Activated CD4-positive, alpha-beta T cell treated with anti-CD3 and anti-CD28 coated beads for 36 hours (primary cell): Measurements from ENCODE around the gene USP13. TPM values are rescaled to one million over a fixed set of nuclear protein-coding genes. Genes with fewer than 3 reads are reported as not detected.

Source experiments
- ATAC-seq: fragments of 200-7000 bp; cut with Tn5 transposase; one replicate; pipeline ENCODE4 v1.10.0; 2021; ENCODE audit warnings: mild to moderate bottlenecking, moderate library complexity
- CTCF ChIA-PET: fragments of 350-600 bp; sonication (Branson Sonifier 250); formaldehyde crosslinking; loops from one replicate; lab custom pipeline; 2021; ENCODE audit warnings: antibody characterized with exemption; lab: Charles Lee
- POLR2A ChIA-PET: fragments of 350-600 bp; sonication (Branson Sonifier 250); formaldehyde crosslinking; loops from one replicate; lab custom pipeline; 2021; ENCODE audit warnings: antibody characterized with exemption, inconsistent platforms; lab: Charles Lee
- DNase-seq: peaks from one replicate; pipeline ENCODE4 v3.0.0-alpha.2; 2020
- H3K27ac Mint-ChIP-seq: one replicate; pipeline ENCODE4 v1.8.0; 2021; ENCODE audit warnings: mixed read lengths
- H3K27me3 Mint-ChIP-seq: one replicate; pipeline ENCODE4 v1.8.0; 2021; ENCODE audit warnings: mixed read lengths
- H3K36me3 Mint-ChIP-seq: one replicate; pipeline ENCODE4 v1.8.0; 2021; ENCODE audit warnings: low read depth, mixed read lengths
- H3K4me1 Mint-ChIP-seq: one replicate; pipeline ENCODE4 v1.8.0; 2021; ENCODE audit warnings: mixed read lengths
- H3K4me3 Mint-ChIP-seq: one replicate; pipeline ENCODE4 v1.8.0; 2021; ENCODE audit warnings: mild to moderate bottlenecking, moderate library complexity, mixed read lengths
- H3K9me3 Mint-ChIP-seq: one replicate; pipeline ENCODE4 v1.8.0; 2021; ENCODE audit warnings: low read depth, mixed read lengths
- intact Hi-C, 2 experiments: fragments of 100-400 bp; cut with DNase I in 1 of 2; cut with micrococcal nuclease in 1 of 2; formaldehyde crosslinking; loops; one replicate each; pipeline versions ENCODE4 v1.14.2 to v1.15.1; 2022 to 2024; cut with DNase I, micrococcal nuclease
- total RNA-seq, 2 experiments: library from RNA; stranded (reverse); gene quantifications; one replicate each; pipeline ENCODE4 v1.2.3, GENCODE V29; 2021

The USP13 gene
- total RNA-seq, 2 experiments from 2014 or later = 11.2 to 11.6 TPM

DNA sequence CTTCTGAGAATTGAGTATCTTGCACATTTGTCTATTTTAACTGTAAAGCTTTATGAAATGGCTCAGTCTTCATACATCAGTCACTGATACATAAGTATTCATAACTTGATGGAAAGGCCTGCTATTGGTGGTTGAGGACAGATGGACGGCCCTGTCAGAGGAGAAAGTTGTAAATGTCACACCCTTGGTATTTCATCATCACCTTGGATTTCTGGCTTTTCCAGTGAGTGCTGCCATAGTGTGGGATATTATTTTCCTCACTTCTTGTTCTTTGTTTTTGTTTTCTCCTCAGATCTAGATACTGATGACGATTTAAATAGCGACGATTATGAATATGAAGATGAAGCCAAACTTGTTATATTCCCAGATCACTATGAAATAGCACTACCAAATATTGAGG lies 47.9 kb downstream of the USP13 start:
- intact Hi-C loops = no loop called here
- CTCF ChIA-PET = interaction anchor here (0.8 kb wide), 1 partner anchor 46 kb away, joined by 3 read pairs; no protein-coding TSS in a partner anchor
- no peak for ATAC-seq
- Mint-ChIP-seq H3K9me3 (no peaks in the 10 kb centered on the region), H3K4me1 (no peaks in the 10 kb centered on the region), H3K4me3 (no peak overlapping the region), H3K27me3 (no peaks in the 10 kb centered on the region), H3K36me3 (peaks cover 5% of the 10 kb centered on the region), H3K27ac (no peak overlapping the region)
- no peak for DNase-seq
- POLR2A ChIA-PET = no interaction called here

- Mint-ChIP-seq H3K36me3 (peaks cover 5% of the 10 kb centered on the region), H3K27ac (no peak overlapping the region), H3K27me3 (no peaks in the 10 kb centered on the region), H3K9me3 (no peaks in the 10 kb centered on the region), H3K4me3 (no peak overlapping the region), H3K4me1 (no peaks in the 10 kb centered on the region)
- DNase-seq = no peak
- no peak for ATAC-seq
- intact Hi-C loops = no loop called here
- POLR2A ChIA-PET = no interaction called here
- CTCF ChIA-PET = no interaction called here
Measured at GRCh38 chr3:179701176-179701827, 48.5 kb downstream of the USP13 start.

- H3K27me3 Mint-ChIP-seq = no peaks in the 10 kb centered on the region
- H3K27ac Mint-ChIP-seq = no peak overlapping the region
- POLR2A ChIA-PET = no interaction called here
- no peak for ATAC-seq
- peaks cover 7% of the 10 kb centered on the region for H3K36me3 Mint-ChIP-seq
- no peaks in the 10 kb centered on the region for H3K9me3 Mint-ChIP-seq
- intact Hi-C loops = no loop called here
- H3K4me3 Mint-ChIP-seq = no peak overlapping the region
- no peaks in the 10 kb centered on the region for H3K4me1 Mint-ChIP-seq
- CTCF ChIA-PET = no interaction called here
- no peak for DNase-seq
Measured at GRCh38 chr3:179702271-179702947, 49.6 kb downstream of the USP13 start.

- ChIA-PET CTCF (interaction anchor here (1.2 kb wide), 1 partner anchor 9 kb away, joined by 3 read pairs; no protein-coding TSS in a partner anchor), POLR2A (no interaction called here)
- Mint-ChIP-seq H3K9me3 (no peaks in the 10 kb centered on the region), H3K27me3 (no peaks in the 10 kb centered on the region), H3K4me3 (no peak overlapping the region), H3K36me3 (peaks cover 11% of the 10 kb centered on the region), H3K4me1 (no peaks in the 10 kb centered on the region), H3K27ac (no peak overlapping the region)
- no peak for ATAC-seq
- intact Hi-C loops = no loop called here
- DNase-seq = no peak
Measured at GRCh38 chr3:179703816-179704215, 51.0 kb downstream of the USP13 start.

GRCh38 chr3:179706233-179706632 lies 53.4 kb downstream of the USP13 start:
- Mint-ChIP-seq H3K4me3 (no peak overlapping the region), H3K27me3 (no peaks in the 10 kb centered on the region), H3K4me1 (no peaks in the 10 kb centered on the region), H3K36me3 (peaks cover 13% of the 10 kb centered on the region), H3K9me3 (no peaks in the 10 kb centered on the region), H3K27ac (no peak overlapping the region)
- intact Hi-C loops = no loop called here
- ATAC-seq (no peak), DNase-seq (no peak)
- ChIA-PET POLR2A (no interaction called here), CTCF (no interaction called here)

GRCh38 chr3:179710079-179710478 lies 57.2 kb downstream of the USP13 start:
- H3K4me1 Mint-ChIP-seq = no peaks in the 10 kb centered on the region
- no peak overlapping the region for H3K27ac Mint-ChIP-seq
- ATAC-seq (no peak), DNase-seq (no peak)
- intact Hi-C loops = no loop called here
- H3K4me3 Mint-ChIP-seq = no peak overlapping the region
- no peaks in the 10 kb centered on the region for H3K9me3 Mint-ChIP-seq
- H3K36me3 Mint-ChIP-seq = peaks cover 16% of the 10 kb centered on the region
- H3K27me3 Mint-ChIP-seq = no peaks in the 10 kb centered on the region
- POLR2A ChIA-PET = no interaction called here
- CTCF ChIA-PET = no interaction called here

- ChIA-PET CTCF (interaction anchor here (0.6 kb wide), 1 partner anchor 19 kb away, joined by 3 read pairs; no protein-coding TSS in a partner anchor), POLR2A (no interaction called here)
Measured at GRCh38 chr3:179713643-179714090, 60.8 kb downstream of the USP13 start.

DNA sequence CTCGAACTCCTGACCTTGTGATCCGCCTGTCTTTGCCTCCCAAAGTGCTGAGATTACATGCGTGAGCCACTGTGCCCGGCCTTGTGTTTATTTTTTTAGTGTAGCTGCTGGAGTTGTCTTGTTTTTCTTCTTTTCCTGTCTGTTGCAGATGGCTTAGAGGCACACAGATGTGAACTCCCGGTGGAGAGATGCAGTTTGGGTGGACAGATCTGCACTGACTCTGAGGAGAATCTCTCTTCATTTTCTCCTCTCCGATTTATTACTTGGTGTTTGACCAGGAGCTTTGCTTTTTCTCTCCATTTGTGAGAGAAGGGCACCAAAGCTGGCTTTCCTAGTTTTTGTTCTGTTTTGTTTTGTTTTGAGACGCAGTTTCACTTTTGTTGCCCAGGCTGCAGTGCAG lies 62.7 kb downstream of the USP13 start:
- H3K36me3 Mint-ChIP-seq = peaks cover 12% of the 10 kb centered on the region
- no peaks in the 10 kb centered on the region for H3K9me3 Mint-ChIP-seq
- no peak overlapping the region for H3K4me3 Mint-ChIP-seq
- ChIA-PET CTCF (no interaction called here), POLR2A (no interaction called here)
- intact Hi-C loops = no loop called here
- H3K27me3 Mint-ChIP-seq = no peaks in the 10 kb centered on the region
- DNase-seq = no peak
- peaks cover 4% of the 10 kb centered on the region for H3K4me1 Mint-ChIP-seq
- ATAC-seq = no peak
- H3K27ac Mint-ChIP-seq = no peak overlapping the region

More at GRCh38 chr3:179713643-179714090, 60.8 kb downstream of the USP13 start:
- Mint-ChIP-seq H3K9me3 (no peaks in the 10 kb centered on the region), H3K27me3 (no peaks in the 10 kb centered on the region), H3K4me1 (peaks cover 4% of the 10 kb centered on the region), H3K4me3 (no peak overlapping the region), H3K27ac (no peak overlapping the region), H3K36me3 (peaks cover 15% of the 10 kb centered on the region)
- no peak for ATAC-seq
- intact Hi-C loops = no loop called here
- no peak for DNase-seq

- H3K9me3 Mint-ChIP-seq = no peaks in the 10 kb centered on the region
- ATAC-seq (no peak), DNase-seq (no peak)
- intact Hi-C loops = no loop called here
- ChIA-PET CTCF (no interaction called here), POLR2A (no interaction called here)
- peaks cover 12% of the 10 kb centered on the region for H3K36me3 Mint-ChIP-seq
- H3K27ac Mint-ChIP-seq = no peak overlapping the region
- H3K4me1 Mint-ChIP-seq = peaks cover 4% of the 10 kb centered on the region
- no peaks in the 10 kb centered on the region for H3K27me3 Mint-ChIP-seq
- no peak overlapping the region for H3K4me3 Mint-ChIP-seq
Measured at GRCh38 chr3:179716226-179716625, 63.4 kb downstream of the USP13 start.

GRCh38 chr3:179716811-179717210 lies 64.0 kb downstream of the USP13 start:
- CTCF ChIA-PET = no interaction called here
- H3K9me3 Mint-ChIP-seq = no peaks in the 10 kb centered on the region

DNA sequence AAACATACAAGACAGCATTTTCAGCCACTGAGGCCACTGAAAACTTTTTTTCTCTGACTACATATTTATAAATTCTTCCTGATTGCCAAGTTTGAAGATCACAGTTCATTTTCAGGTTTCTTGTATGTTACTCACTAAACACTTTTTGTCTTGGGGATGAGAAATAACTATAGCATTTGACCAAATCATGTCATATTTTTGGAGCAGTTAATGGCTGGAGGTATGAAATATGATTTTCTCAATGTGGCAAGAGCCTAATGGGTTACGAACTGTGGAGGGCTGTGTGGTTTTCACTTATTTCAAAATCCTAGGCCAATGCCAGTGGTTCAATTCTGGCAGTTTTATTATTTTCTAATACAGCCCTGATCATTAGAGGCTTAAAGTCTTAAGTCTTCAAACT lies 64.4 kb downstream of the USP13 start:
- Mint-ChIP-seq H3K36me3 (peaks cover 18% of the 10 kb centered on the region), H3K27me3 (no peaks in the 10 kb centered on the region), H3K4me3 (no peak overlapping the region), H3K27ac (no peak overlapping the region), H3K4me1 (peaks cover 4% of the 10 kb centered on the region), H3K9me3 (no peaks in the 10 kb centered on the region)
- intact Hi-C loops = no loop called here
- no peak for ATAC-seq
- CTCF ChIA-PET = no interaction called here
- POLR2A ChIA-PET = interaction anchor here (0.7 kb wide), 1 partner anchor 12 kb away, joined by 3 read pairs; no protein-coding TSS in a partner anchor
- DNase-seq = no peak

More at GRCh38 chr3:179716811-179717210, 64.0 kb downstream of the USP13 start:
- DNase-seq (no peak), ATAC-seq (peak; percentile 26)
- Mint-ChIP-seq H3K27me3 (no peaks in the 10 kb centered on the region), H3K4me3 (no peak overlapping the region), H3K4me1 (peaks cover 4% of the 10 kb centered on the region), H3K36me3 (peaks cover 17% of the 10 kb centered on the region), H3K27ac (no peak overlapping the region)
- POLR2A ChIA-PET = interaction anchor here (0.7 kb wide), 1 partner anchor 12 kb away, joined by 3 read pairs; no protein-coding TSS in a partner anchor
- intact Hi-C loops = no loop called here
